Embryonic facial prominence (tissue), 1 donor: ENCODE results near the gene NUP58.
"Not testable (repeated sequence)": the region's sequence is repeated elsewhere in the genome, so short reads cannot be mapped to it uniquely, and the experiment has no call there.

Experiments used
- DNase-seq: peaks from one replicate; pipeline ENCODE4 v3.0.0-alpha.2; 2016; ENCODE audit errors: extremely low spot score

The NUP58 gene

GRCh38 chr13:25306671-25307464 lies 5.4 kb downstream of the NUP58 start:
- no peak for DNase-seq

- DNase-seq: no peak
Observed at GRCh38 chr13:25310891-25311290, 9.5 kb downstream of the NUP58 start.

- DNase-seq: not testable (repeated sequence)
Observed at GRCh38 chr13:25318946-25319345, 17.5 kb downstream of the NUP58 start.

GRCh38 chr13:25319771-25320170 lies 18.3 kb downstream of the NUP58 start:
- DNase-seq: no peak

GRCh38 chr13:25324100-25324499 lies 22.7 kb downstream of the NUP58 start:
- no peak for DNase-seq

- DNase-seq: no peak
Observed at GRCh38 chr13:25329706-25330105, 28.3 kb downstream of the NUP58 start.

- DNase-seq: no peak
Observed at GRCh38 chr13:25330541-25330940, 29.1 kb downstream of the NUP58 start.

GRCh38 chr13:25335856-25336255 lies 34.4 kb downstream of the NUP58 start:
- no peak for DNase-seq

- DNase-seq: no peak
Observed at GRCh38 chr13:25345576-25345975, 44.2 kb downstream of the NUP58 start.

GRCh38 chr13:25347151-25347550 lies 45.7 kb downstream of the NUP58 start:
- no peak for DNase-seq

GRCh38 chr13:25351404-25351803 lies 50.0 kb downstream of the NUP58 start:
- no peak for DNase-seq

- no peak for DNase-seq
Observed at GRCh38 chr13:25352230-25352629, 50.8 kb downstream of the NUP58 start.

GRCh38 chr13:25352806-25353205 lies 51.4 kb downstream of the NUP58 start:
- DNase-seq: no peak

- no peak for DNase-seq
Observed at GRCh38 chr13:25353344-25353743, 51.9 kb downstream of the NUP58 start.

GRCh38 chr13:25354377-25354776 lies 53.0 kb downstream of the NUP58 start:
- DNase-seq: no peak

- DNase-seq: not testable (repeated sequence)
Observed at GRCh38 chr13:25360443-25360842, 59.0 kb downstream of the NUP58 start.

- DNase-seq: no peak
Observed at GRCh38 chr13:25365720-25366235, 64.4 kb downstream of the NUP58 start.

GRCh38 chr13:25371158-25371874 lies 69.9 kb downstream of the NUP58 start:
- no peak for DNase-seq

- no peak for DNase-seq
Observed at GRCh38 chr13:25371875-25372283, 70.5 kb downstream of the NUP58 start, which contains the start of gene ATP8A2. TSS of gene ATP8A2 (plus strand) at chr13:25371974. CDS start at chr13:25372213, 239 bp downstream.

GRCh38 chr13:25372284-25373081 lies 71.1 kb downstream of the NUP58 start:
- DNase-seq: no peak

GRCh38 chr13:25375727-25376358 lies 74.4 kb downstream of the NUP58 start:
- no peak for DNase-seq
